Activated CD4-positive, alpha-beta T cell treated with anti-CD3 and anti-CD28 coated beads for 1 hour (primary cell): ENCODE data around the gene ZNF362.
"Not testable (repeated sequence)": the region's sequence is repeated elsewhere in the genome, so short reads cannot be mapped to it uniquely, and the experiment has no call there.

Experiments
- DNase-seq: peaks from one replicate; pipeline ENCODE4 v3.0.0-alpha.2; 2020

The ZNF362 gene

GRCh38 chr1:33289858-33290154 lies 33.5 kb downstream of the ZNF362 start:
- DNase-seq: no peak

GRCh38 chr1:33290615-33291014 lies 34.3 kb downstream of the ZNF362 start:
- DNase-seq: not testable (repeated sequence)

GRCh38 chr1:33292726-33293340 lies 36.5 kb downstream of the ZNF362 start:
- no peak for DNase-seq

- DNase-seq: no peak
Measured at GRCh38 chr1:33294071-33295010, 38.0 kb downstream of the ZNF362 start.

GRCh38 chr1:33295023-33295422 lies 38.7 kb downstream of the ZNF362 start:
- no peak for DNase-seq

GRCh38 chr1:33295450-33296081 lies 39.3 kb downstream of the ZNF362 start:
- DNase-seq: peak; percentile 80

- no peak for DNase-seq
Measured at GRCh38 chr1:33296082-33296458, 39.8 kb downstream of the ZNF362 start.

- no peak for DNase-seq
Measured at GRCh38 chr1:33296824-33297223, 40.5 kb downstream of the ZNF362 start.

- no peak for DNase-seq
Measured at GRCh38 chr1:33297911-33298622, 41.8 kb downstream of the ZNF362 start.

- DNase-seq: peak; percentile 32
Measured at GRCh38 chr1:33298623-33299277, 42.5 kb downstream of the ZNF362 start.

- no peak for DNase-seq
Measured at GRCh38 chr1:33299461-33300155, 43.3 kb downstream of the ZNF362 start.

GRCh38 chr1:33300673-33301072 lies 44.4 kb downstream of the ZNF362 start:
- DNase-seq: no peak

- no peak for DNase-seq
Measured at GRCh38 chr1:33301273-33301984, 45.1 kb downstream of the ZNF362 start.

GRCh38 chr1:33302325-33302724 lies 46.0 kb downstream of the ZNF362 start:
- no peak for DNase-seq

- no peak for DNase-seq
Measured at GRCh38 chr1:33305016-33305415, 48.7 kb downstream of the ZNF362 start.

- no peak for DNase-seq
Measured at GRCh38 chr1:33305816-33306652, 49.7 kb downstream of the ZNF362 start.

- no peak for DNase-seq
Measured at GRCh38 chr1:33306653-33307493, 50.6 kb downstream of the ZNF362 start.

- DNase-seq: no peak
Measured at GRCh38 chr1:33307494-33307864, 51.2 kb downstream of the ZNF362 start.

GRCh38 chr1:33309351-33309750 lies 53.1 kb downstream of the ZNF362 start:
- DNase-seq: not testable (repeated sequence)

GRCh38 chr1:33310702-33311101 lies 54.4 kb downstream of the ZNF362 start:
- DNase-seq: no peak
